Endodermal cell (in vitro differentiated cells): ENCODE measurements around the gene PGBD5. TPM values are rescaled to one million over a fixed set of nuclear protein-coding genes. Genes with fewer than 3 reads are reported as not detected.

Experiments
- DNase-seq: peaks from one replicate; pipeline ENCODE4 v3.0.0-alpha.2; 2017
- H3K27ac ChIP-seq: 2 replicates; pipeline ENCODE4 v1.5.1; 2013; ENCODE audit warnings: mild to moderate bottlenecking, low read depth, low read length, moderate library complexity
- H3K27me3 ChIP-seq: 2 replicates; pipeline ENCODE4 v1.6.1; 2013; ENCODE audit warnings: mild to moderate bottlenecking, low read length, moderate library complexity; ENCODE audit not compliant: insufficient read depth, control insufficient read depth, poor library complexity, severe bottlenecking
- H3K36me3 ChIP-seq: 2 replicates; pipeline ENCODE4 v1.7.0; 2013; ENCODE audit warnings: mild to moderate bottlenecking, low read length, moderate library complexity; ENCODE audit not compliant: control insufficient read depth, insufficient read depth
- H3K4me1 ChIP-seq: one replicate; pipeline ENCODE4 v1.7.0; 2013; ENCODE audit warnings: low read length; ENCODE audit not compliant: control insufficient read depth, insufficient read depth
- H3K4me3 ChIP-seq: 2 replicates; pipeline ENCODE4 v1.5.1; 2013; ENCODE audit warnings: mild to moderate bottlenecking, low read length, moderate library complexity
- H3K9ac ChIP-seq: 2 replicates; pipeline ENCODE4 v1.6.1; 2013; ENCODE audit warnings: mild to moderate bottlenecking, low read length, moderate library complexity; ENCODE audit not compliant: poor library complexity, severe bottlenecking; ENCODE audit errors: extremely low read depth
- H3K9me3 ChIP-seq: 2 replicates; pipeline ENCODE4 v1.6.1; 2013; ENCODE audit warnings: mild to moderate bottlenecking, low read length, moderate library complexity; ENCODE audit not compliant: control insufficient read depth
- H3K27ac Mint-ChIP-seq: 2 replicates; pipeline ENCODE4 v1.8.0; 2020; ENCODE audit warnings: mixed read lengths
- H3K27me3 Mint-ChIP-seq: 2 replicates; pipeline ENCODE4 v1.8.0; 2021; ENCODE audit warnings: mild to moderate bottlenecking, mixed read lengths; ENCODE audit not compliant: insufficient read depth
- H3K36me3 Mint-ChIP-seq: 2 replicates; pipeline ENCODE4 v1.8.0; 2020; ENCODE audit warnings: low read depth, mixed read lengths
- H3K4me1 Mint-ChIP-seq: 2 replicates; pipeline ENCODE4 v1.8.0; 2020; ENCODE audit warnings: mixed read lengths
- H3K4me3 Mint-ChIP-seq: 2 replicates; pipeline ENCODE4 v1.8.0; 2020; ENCODE audit warnings: mild to moderate bottlenecking, moderate library complexity, mixed read lengths
- H3K9me3 Mint-ChIP-seq: 2 replicates; pipeline ENCODE4 v1.8.0; 2020; ENCODE audit warnings: mild to moderate bottlenecking, mixed read lengths
- CTCF ChIP-seq: fragments of 200-600 bp; sonication (generic); conservative IDR thresholded peaks from 2 replicates; pipeline ENCODE4 v1.5.0; 2021; ENCODE audit warnings: antibody characterized with exemption, mild to moderate bottlenecking
- WGBS, 2 experiments: methylation state at CpG; one replicate each; pipeline versions ENCODE4 v1.1.5 to v1.1.7; 2013; ENCODE audit warnings: missing lambda C conversion rate in 2 of 2, mixed read lengths in 1 of 2; ENCODE audit not compliant: insufficient coverage in 1 of 2, insufficient read length in 1 of 2; 5-methylcytosine and 5-hydroxymethylcytosine counted together
- total RNA-seq, 2 donors: library from RNA; stranded (reverse); fragmentation: NEBNext Ultra II Directional in 1 of 2; extraction: Animal tissue kit (Norgen Biotek cat#: 25700) in 1 of 2; gene quantifications; 2 replicates in 1 of 2; 3 replicates in 1 of 2; pipeline ENCODE4 v1.2.1, GENCODE V29; 2021

The PGBD5 gene
- total RNA-seq, 2 donors from 2014 or later, result 1.3 to 4.6 TPM

- no peaks in the 10 kb centered on the region for H3K27me3 ChIP-seq
- H3K9ac ChIP-seq, result no peak overlapping the region
- H3K4me1 Mint-ChIP-seq, result no peaks in the 10 kb centered on the region
- no peaks in the 10 kb centered on the region for H3K4me1 ChIP-seq
- H3K36me3 ChIP-seq, result no peaks in the 10 kb centered on the region
- H3K27ac ChIP-seq, result no peak overlapping the region
- DNase-seq, result no peak
- no peak overlapping the region for H3K4me3 ChIP-seq
- peaks cover 22% of the 10 kb centered on the region for H3K9me3 Mint-ChIP-seq
- H3K27ac Mint-ChIP-seq, result no peak overlapping the region
- H3K36me3 Mint-ChIP-seq, result no peaks in the 10 kb centered on the region
- H3K9me3 ChIP-seq, result no peaks in the 10 kb centered on the region
- no peak overlapping the region for H3K4me3 Mint-ChIP-seq
- peaks cover 12% of the 10 kb centered on the region for H3K27me3 Mint-ChIP-seq
- no peak for TF ChIP-seq CTCF
These were observed 43.1 kb upstream of the PGBD5 start for GRCh38 chr1:230469271-230469670.

GRCh38 chr1:230465691-230466090 lies 39.6 kb upstream of the PGBD5 start:
- no peak for DNase-seq
- no peaks in the 10 kb centered on the region for H3K4me1 ChIP-seq
- peaks cover 3% of the 10 kb centered on the region for H3K27me3 Mint-ChIP-seq
- no peaks in the 10 kb centered on the region for H3K4me1 Mint-ChIP-seq
- H3K27ac Mint-ChIP-seq, result no peak overlapping the region
- no peaks in the 10 kb centered on the region for H3K36me3 Mint-ChIP-seq
- H3K36me3 ChIP-seq, result no peaks in the 10 kb centered on the region
- no peak for TF ChIP-seq CTCF
- no peaks in the 10 kb centered on the region for H3K27me3 ChIP-seq
- H3K4me3 Mint-ChIP-seq, result no peak overlapping the region
- H3K4me3 ChIP-seq, result no peak overlapping the region
- H3K27ac ChIP-seq, result no peak overlapping the region
- H3K9me3 ChIP-seq, result no peaks in the 10 kb centered on the region
- 90% methylated on average over 1 of the region's 1 CpG; no CpG with 5 or more reads in 1 of the 2 experiments for WGBS, 2 experiments
- H3K9ac ChIP-seq, result no peak overlapping the region
- H3K9me3 Mint-ChIP-seq, result peaks cover 14% of the 10 kb centered on the region

- Histone ChIP-seq H3K27ac (no peak overlapping the region), H3K4me3 (no peak overlapping the region), H3K27me3 (no peaks in the 10 kb centered on the region), H3K36me3 (no peaks in the 10 kb centered on the region), H3K9ac (no peak overlapping the region), H3K9me3 (no peaks in the 10 kb centered on the region), H3K4me1 (no peaks in the 10 kb centered on the region)
- WGBS, 2 experiments, result 85 to 87% methylated on average over 4 of the region's 4 CpGs
- no peaks in the 10 kb centered on the region for H3K4me1 Mint-ChIP-seq
- peaks cover 4% of the 10 kb centered on the region for H3K27me3 Mint-ChIP-seq
- no peak overlapping the region for H3K27ac Mint-ChIP-seq
- H3K36me3 Mint-ChIP-seq, result no peaks in the 10 kb centered on the region
- H3K9me3 Mint-ChIP-seq, result peaks cover 12% of the 10 kb centered on the region
- TF ChIP-seq CTCF, result no peak
- no peak overlapping the region for H3K4me3 Mint-ChIP-seq
- no peak for DNase-seq
These were observed 38.5 kb upstream of the PGBD5 start for GRCh38 chr1:230464671-230465070.
